Measurements from ENCODE around the gene CWC15.

CWC15 gene

GRCh38 chr11:94912806-94913205 is 60.5 kb downstream of the CWC15 start:
- DNase-seq = no peak

Measured in COR-L47 (cell line).